ENCODE data around the gene PPHLN1.
A peak's percentile ranks its signal among the peaks of the same experiment; 100 is the strongest.
"Not testable (repeated sequence)": the region's sequence is repeated elsewhere in the genome, so short reads cannot be mapped to it uniquely, and the experiment has no call there.

The PPHLN1 gene

GRCh38 chr12:42322567-42322966, 3.4 kb upstream of the PPHLN1 start:
- no peak for DNase-seq (ENCODE audit: low spot score)

- DNase-seq (ENCODE audit: low spot score) = no peak
These were observed 2.1 kb upstream of the PPHLN1 start for GRCh38 chr12:42323856-42324255.

DNA sequence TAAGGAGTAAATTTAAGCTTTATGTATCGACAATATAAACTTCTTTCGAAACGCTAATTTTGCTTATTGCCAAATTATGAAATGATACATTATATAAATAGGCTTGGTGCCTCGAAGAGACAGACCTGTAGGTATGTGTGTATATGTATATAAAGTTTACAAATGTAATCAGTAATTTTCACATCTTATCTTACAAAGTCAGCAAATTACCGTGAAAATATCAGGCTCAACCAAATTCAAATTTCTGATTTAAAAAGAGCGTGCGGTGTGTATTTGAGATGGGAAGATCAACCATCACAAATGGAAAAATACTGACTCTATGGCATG, 678 bp upstream of the PPHLN1 start:
- DNase-seq (ENCODE audit: low spot score) = no peak

DNA sequence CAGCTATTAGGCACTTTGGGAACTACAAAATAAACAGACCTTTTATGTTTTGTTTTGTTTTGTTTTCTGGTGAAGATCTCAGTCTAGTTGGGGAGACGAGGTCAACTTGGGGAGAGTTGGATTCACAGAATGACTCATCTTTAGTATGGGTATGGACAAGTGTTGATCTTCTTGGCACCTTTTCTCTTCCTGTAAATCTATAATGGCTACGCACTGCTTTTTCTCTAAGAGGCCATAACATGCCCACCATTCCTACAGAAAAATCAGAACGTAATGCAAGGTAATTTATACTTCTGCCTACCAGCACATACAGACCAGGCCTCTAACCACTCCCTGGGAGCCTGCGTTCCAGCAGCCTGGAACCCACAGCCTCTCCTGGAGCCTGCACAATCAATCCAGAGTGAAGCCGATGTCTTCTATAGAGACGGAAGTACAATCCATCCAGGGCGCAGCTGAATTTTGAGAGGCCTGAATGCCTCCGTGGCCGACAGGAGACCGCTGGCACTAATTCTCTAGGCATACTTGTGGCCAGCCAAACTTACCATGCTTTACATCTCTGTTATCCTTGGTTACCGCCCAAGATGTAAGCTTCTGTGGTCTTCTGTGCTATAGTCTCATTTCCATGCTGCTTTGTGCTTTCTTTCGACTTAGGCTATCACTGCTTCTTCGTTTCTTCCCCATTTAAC, 717 bp downstream of the PPHLN1 start:
- DNase-seq (ENCODE audit: low spot score) = peak; percentile 9

GRCh38 chr12:42327227-42327590, 1.2 kb downstream of the PPHLN1 start:
- no peak for DNase-seq (ENCODE audit: low spot score)

DNA sequence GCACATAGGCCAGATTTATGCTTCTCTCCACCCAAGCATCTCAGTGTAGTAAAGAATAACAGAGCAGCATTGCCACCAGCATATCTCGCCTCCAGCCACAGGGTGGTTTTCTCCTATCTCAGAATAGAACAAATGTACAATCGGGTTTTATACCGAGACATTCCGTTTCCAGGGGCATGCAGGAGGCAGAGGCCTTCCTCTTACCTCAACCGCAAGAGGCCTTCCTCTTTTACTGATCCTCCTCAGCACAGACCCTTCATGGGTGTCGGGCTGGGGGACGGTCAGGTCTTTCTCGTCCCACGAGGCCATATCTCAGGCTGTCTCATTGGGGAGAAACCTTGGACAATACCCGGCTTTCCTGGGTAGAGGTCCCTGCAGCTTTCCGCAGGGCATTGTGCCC, 4.1 kb downstream of the PPHLN1 start:
- not testable (repeated sequence) for DNase-seq (ENCODE audit: low spot score)

DNA sequence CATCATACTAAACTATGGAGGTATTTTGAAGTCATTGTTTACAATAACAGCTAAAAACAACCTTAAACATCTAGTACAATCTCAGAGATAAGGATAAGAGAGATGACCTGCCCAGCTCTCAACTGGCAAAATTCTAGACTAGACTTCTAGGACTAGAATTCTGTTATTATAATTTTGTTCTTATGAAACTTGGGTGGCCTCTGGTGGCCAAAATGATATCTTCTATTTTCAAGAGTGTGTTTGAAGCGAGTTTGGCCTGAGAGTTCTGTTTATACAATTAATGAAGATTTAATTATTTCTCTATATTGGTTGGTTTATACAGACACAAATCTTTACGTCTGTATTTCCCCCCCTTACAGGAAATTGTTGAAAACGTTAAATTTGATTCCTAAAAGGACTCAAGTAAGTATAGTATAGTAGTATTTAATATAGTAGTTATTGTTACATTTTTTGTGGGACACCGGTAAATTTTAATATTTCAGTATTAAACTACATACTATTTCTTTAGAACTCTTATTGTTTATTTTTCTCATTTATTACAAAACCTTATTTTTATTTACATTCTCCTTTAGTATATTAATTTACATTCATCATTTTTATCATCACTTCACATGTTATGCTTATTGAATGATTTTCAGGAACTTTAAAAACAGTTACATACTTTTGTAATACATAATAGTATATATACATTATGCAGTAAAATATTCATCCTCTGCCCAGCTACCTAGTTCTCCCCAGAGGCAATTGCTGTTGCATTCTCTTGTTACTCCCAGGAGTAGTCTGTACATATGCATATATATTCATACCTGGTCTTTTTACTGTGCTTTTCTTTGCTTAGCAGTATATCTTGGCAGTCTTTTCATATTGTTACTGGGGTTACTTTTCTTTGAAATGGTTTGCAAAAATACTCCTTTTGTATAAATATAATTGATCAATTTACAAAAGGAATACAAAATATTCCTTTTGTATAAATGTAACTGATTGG, 6.6 kb downstream of the PPHLN1 start:
- peak; percentile 43 for DNase-seq (ENCODE audit: low spot score)

GRCh38 chr12:42336286-42336685, 10.3 kb downstream of the PPHLN1 start:
- DNase-seq (ENCODE audit: low spot score) = no peak

DNA sequence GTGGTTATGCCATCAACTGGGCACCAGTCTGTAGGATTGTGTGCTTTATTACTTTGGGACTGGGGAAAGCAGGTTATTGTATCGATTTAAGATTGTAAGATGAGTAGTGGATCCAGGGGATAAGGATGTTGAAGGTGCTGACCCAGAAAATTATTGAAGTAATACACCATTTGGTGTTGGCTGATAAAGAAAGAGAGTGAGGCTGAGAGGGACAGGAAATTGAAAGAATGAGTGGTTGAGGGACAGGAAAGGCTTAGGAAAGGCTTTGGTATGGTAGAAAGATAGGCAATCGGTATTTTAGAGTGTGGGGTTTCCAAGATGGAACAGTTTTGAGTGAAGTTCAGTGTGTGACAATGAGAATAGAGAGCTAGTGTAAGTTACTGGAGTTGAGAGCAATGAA, 12.3 kb downstream of the PPHLN1 start:
- no peak for DNase-seq (ENCODE audit: low spot score)

- DNase-seq (ENCODE audit: low spot score) = no peak
These were observed 16.1 kb downstream of the PPHLN1 start for GRCh38 chr12:42342028-42342427.

- no peak for DNase-seq (ENCODE audit: low spot score)
These were observed 17.8 kb downstream of the PPHLN1 start for GRCh38 chr12:42343721-42344120.

DNA sequence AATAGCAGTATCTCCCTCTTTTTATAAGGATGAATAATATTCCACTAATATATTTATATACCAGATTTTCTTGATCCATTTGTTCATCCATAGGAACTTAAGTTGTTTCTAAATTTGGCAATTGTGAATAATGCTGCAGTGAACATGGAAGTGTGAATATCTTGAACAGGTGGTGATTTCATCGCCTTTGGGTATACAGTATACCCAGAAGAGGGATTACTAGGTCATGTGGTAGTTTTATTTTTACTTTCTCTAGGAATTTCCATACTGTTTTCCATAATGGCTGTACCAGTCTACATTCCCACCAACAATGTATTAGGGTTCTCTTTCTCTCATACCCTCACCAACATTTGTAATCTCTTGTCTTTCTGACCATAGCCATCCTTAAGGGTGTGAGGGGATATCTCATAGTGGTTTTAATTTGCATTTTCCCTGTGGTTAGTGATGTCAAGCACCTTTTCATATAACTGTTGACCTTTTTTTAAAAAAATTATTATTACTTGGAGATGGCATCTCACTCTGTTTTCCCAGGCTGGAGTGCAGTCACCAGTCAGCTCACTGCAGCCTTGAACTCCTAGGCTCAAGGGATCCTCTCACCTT, 20.5 kb downstream of the PPHLN1 start:
- no peak for DNase-seq (ENCODE audit: low spot score)

DNA sequence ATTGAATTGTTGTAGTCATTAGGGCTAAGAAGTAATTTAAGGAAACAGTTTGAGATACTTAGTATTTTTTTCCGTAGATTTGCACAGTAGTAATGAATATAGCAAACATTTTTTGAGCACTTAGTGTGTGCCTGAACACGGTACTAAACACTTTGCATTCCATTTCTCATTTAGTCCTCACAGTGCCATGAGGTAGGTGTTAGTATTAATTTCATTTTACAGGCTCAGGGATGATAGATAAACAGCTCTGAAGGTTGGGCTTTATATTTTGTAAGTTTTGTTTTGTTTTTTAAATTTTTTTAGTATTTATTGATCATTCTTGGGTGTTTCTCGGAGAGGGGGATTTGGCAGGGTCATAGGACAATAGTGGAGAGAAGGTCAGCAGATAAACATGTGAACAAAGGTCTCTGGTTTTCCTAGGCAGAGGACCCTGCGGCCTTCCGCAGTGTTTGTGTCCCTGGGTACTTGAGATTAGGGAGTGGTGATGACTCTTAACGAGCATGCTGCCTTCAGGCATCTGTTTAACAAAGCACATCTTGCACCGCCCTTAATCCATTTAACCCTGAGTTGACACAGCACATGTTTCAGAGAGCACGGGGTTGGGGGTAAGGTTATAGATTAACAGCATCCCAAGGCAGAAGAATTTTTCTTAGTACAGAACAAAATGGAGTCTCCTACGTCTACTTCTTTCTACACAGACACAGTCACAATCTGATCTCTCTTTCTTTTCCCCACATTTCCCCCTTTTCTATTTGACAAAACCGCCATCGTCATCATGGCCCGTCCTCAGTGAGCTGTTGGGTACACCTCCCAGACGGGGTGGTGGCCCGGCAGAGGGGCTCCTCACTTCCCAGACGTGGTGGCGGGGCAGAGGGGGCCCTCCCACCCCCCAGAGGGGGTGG, 23.4 kb downstream of the PPHLN1 start:
- not testable (repeated sequence) for DNase-seq (ENCODE audit: low spot score)

DNA sequence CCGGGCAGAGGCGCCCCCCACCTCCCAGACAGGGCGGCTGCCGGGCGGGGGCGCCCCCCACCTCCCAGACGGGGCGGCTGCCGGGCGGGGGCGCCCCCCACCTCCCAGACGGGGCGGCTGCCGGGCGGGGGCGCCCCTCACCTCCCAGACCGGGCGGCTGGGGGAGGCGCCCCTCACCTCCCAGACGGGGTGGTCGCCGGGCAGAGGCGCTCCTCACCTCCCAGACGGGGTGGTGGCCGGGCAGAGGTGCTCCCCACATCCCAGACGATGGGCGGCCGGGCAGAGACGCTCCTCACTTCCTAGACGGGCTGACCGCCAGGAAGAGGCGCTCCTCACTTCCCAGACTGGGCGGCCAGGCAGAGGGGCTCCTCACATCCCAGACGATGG, 24.0 kb downstream of the PPHLN1 start:
- DNase-seq (ENCODE audit: low spot score) = not testable (repeated sequence)

GRCh38 chr12:42356344-42356743, 30.4 kb downstream of the PPHLN1 start:
- DNase-seq (ENCODE audit: low spot score) = no peak

- no peak for DNase-seq (ENCODE audit: low spot score)
These were observed 34.9 kb downstream of the PPHLN1 start for GRCh38 chr12:42360747-42361403.

- no peak for DNase-seq (ENCODE audit: low spot score)
These were observed 36.1 kb downstream of the PPHLN1 start for GRCh38 chr12:42361909-42362646.

- DNase-seq (ENCODE audit: low spot score) = no peak
These were observed 36.8 kb downstream of the PPHLN1 start for GRCh38 chr12:42362647-42363260.

- DNase-seq (ENCODE audit: low spot score) = no peak
These were observed 38.7 kb downstream of the PPHLN1 start for GRCh38 chr12:42364692-42365091.

- DNase-seq (ENCODE audit: low spot score) = no peak
These were observed 39.5 kb downstream of the PPHLN1 start for GRCh38 chr12:42365486-42365885.
